ENCODE data around the gene DAP. TPM values are rescaled to one million over a fixed set of nuclear protein-coding genes. Genes with fewer than 3 reads are reported as not detected.

The DAP gene
- total RNA-seq, 1 experiment from 2014 or later, result 114 TPM

DNA sequence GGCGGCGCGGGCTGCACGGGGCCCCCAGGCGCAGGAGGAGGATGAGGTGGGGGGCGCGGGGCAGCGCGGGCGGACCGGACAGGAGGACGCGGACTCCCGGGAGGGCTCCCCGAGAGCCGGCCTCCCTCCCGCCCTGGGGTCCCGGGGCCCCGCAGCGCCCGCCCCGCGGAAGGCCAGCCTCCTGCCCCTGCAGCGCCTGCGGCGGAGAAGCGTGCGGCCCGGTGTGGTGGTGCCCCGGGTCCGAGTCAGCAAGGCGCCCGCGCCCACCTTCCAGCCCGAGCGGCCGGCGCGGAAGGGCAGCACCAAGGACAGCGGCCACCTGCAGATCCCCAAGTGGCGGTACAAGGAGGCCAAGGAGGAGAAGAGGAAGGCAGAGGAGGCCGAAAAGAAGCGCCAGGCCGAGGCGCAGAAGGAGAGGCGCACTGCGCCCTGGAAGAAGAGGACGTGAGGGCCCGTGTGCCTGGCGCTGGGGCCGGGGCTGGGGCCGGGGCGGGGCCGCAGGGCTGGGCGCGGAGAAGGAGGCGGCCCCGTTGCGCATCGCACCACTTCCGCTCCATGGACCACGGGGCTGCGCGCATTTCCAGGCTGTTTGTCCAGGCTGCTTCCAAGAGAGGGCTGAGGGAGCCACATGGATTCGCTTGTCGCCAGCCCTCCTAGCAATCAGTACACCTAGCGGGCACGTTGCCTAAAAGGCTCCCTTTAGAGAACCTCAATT is 111.2 kb downstream of the DAP start:
- no peaks in the 10 kb centered on the region for H3K27me3 Mint-ChIP-seq (ENCODE audit: insufficient read depth, unreplicated experiment)
- no peak for DNase-seq (ENCODE audit: unreplicated experiment)
- TF ChIP-seq, protein P1, sequence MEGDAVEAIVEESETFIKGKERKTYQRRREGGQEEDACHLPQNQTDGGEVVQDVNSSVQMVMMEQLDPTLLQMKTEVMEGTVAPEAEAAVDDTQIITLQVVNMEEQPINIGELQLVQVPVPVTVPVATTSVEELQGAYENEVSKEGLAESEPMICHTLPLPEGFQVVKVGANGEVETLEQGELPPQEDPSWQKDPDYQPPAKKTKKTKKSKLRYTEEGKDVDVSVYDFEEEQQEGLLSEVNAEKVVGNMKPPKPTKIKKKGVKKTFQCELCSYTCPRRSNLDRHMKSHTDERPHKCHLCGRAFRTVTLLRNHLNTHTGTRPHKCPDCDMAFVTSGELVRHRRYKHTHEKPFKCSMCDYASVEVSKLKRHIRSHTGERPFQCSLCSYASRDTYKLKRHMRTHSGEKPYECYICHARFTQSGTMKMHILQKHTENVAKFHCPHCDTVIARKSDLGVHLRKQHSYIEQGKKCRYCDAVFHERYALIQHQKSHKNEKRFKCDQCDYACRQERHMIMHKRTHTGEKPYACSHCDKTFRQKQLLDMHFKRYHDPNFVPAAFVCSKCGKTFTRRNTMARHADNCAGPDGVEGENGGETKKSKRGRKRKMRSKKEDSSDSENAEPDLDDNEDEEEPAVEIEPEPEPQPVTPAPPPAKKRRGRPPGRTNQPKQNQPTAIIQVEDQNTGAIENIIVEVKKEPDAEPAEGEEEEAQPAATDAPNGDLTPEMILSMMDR (IDR thresholded peaks at IDR 0.05; ENCODE audit: unreplicated experiment), result no peak
- H3K9me3 Mint-ChIP-seq (ENCODE audit: unreplicated experiment), result no peaks in the 10 kb centered on the region
- H3K36me3 Mint-ChIP-seq (ENCODE audit: insufficient read depth, unreplicated experiment), result peaks cover 11% of the 10 kb centered on the region
- no peak overlapping the region for H3K4me3 Mint-ChIP-seq (ENCODE audit: unreplicated experiment)
- H3K4me1 Mint-ChIP-seq (ENCODE audit: insufficient read depth, unreplicated experiment), result no peaks in the 10 kb centered on the region
- BruUV-seq (replicated peaks), result no TSS peak
- no peak overlapping the region for H3K27ac Mint-ChIP-seq (ENCODE audit: low read depth, unreplicated experiment)
- POLR2A ChIA-PET, result no interaction called here
- CTCF ChIA-PET, result no interaction called here
- intact Hi-C loops (cut with micrococcal nuclease), result no loop called here

GRCh38 chr5:10648806-10649665 is 112.0 kb downstream of the DAP start:
- Mint-ChIP-seq H3K27ac (ENCODE audit: low read depth, unreplicated experiment) (no peak overlapping the region), H3K27me3 (ENCODE audit: insufficient read depth, unreplicated experiment) (no peaks in the 10 kb centered on the region), H3K9me3 (ENCODE audit: unreplicated experiment) (no peaks in the 10 kb centered on the region), H3K36me3 (ENCODE audit: insufficient read depth, unreplicated experiment) (peaks cover 11% of the 10 kb centered on the region), H3K4me1 (ENCODE audit: insufficient read depth, unreplicated experiment) (no peaks in the 10 kb centered on the region), H3K4me3 (ENCODE audit: unreplicated experiment) (no peak overlapping the region)
- TF ChIP-seq, protein P1 (IDR thresholded peaks at IDR 0.05; ENCODE audit: unreplicated experiment), result no peak
- CTCF ChIA-PET, result interaction anchor here (0.5 kb wide), 1 partner anchor 192 kb away, joined by 3 read pairs; no protein-coding TSS in a partner anchor
- intact Hi-C loops (cut with micrococcal nuclease), result no loop called here
- no TSS peak for BruUV-seq (replicated peaks)
- DNase-seq (ENCODE audit: unreplicated experiment), result no peak
- POLR2A ChIA-PET, result no interaction called here

DNA sequence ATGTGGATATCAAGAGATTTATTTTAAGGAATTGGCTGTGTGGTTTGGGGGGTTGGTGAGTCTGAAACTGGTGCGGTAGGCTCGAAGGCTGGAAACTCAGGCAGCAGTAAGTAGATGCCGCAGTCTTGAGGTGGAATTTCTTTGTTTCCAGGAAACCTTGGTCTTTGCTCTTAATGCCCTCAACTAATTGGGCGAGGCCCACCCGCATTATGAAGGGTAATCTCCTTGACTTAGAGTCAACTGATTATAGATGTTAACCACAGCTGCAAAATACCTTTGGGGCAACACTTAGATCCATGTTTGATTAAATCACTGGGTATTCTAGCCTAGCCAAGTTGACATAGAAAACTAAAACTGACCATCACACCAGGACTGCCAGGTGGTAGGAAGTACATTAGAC is 113.4 kb downstream of the DAP start:
- Mint-ChIP-seq H3K27ac (ENCODE audit: low read depth, unreplicated experiment) (no peak overlapping the region), H3K4me3 (ENCODE audit: unreplicated experiment) (no peak overlapping the region), H3K9me3 (ENCODE audit: unreplicated experiment) (no peaks in the 10 kb centered on the region), H3K36me3 (ENCODE audit: insufficient read depth, unreplicated experiment) (peaks cover 11% of the 10 kb centered on the region), H3K4me1 (ENCODE audit: insufficient read depth, unreplicated experiment) (no peaks in the 10 kb centered on the region), H3K27me3 (ENCODE audit: insufficient read depth, unreplicated experiment) (no peaks in the 10 kb centered on the region)
- BruUV-seq (replicated peaks), result no TSS peak
- no peak for DNase-seq (ENCODE audit: unreplicated experiment)
- CTCF ChIA-PET, result no interaction called here
- POLR2A ChIA-PET, result no interaction called here
- intact Hi-C loops (cut with micrococcal nuclease), result no loop called here
- TF ChIP-seq, protein P1 (IDR thresholded peaks at IDR 0.05; ENCODE audit: unreplicated experiment), result no peak

DNA sequence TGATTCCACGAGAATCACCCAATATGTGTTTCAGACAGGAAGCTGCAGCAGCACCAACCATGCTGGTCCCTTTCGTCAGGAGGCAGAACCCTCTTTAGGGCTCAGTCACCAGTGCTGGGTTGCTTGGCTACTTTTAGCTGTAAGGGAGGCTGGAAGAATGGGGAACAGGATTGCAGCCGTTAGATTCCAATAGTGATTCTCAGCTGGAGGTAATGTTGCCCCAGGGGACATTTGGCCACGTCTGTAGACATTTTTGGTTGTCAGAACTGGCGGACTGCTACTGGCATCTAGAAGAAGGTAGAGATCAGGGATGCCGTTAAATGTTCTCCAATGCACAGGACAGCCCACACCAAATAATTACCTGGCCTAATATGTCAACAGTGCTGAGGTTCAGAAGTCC is 115.4 kb downstream of the DAP start:
- CTCF ChIA-PET, result interaction anchor here (1.0 to 2.2 kb wide), 2 partner anchors 18 to 20 kb away, joined by 3 to 8 read pairs; no protein-coding TSS in a partner anchor
- no TSS peak for BruUV-seq (replicated peaks)
- intact Hi-C loops (cut with micrococcal nuclease), result no loop called here

More for the DNA sequence above, 115.4 kb downstream of the DAP start:
- POLR2A ChIA-PET, result no interaction called here
- Mint-ChIP-seq H3K36me3 (ENCODE audit: insufficient read depth, unreplicated experiment) (peaks cover 5% of the 10 kb centered on the region), H3K9me3 (ENCODE audit: unreplicated experiment) (no peaks in the 10 kb centered on the region), H3K4me1 (ENCODE audit: insufficient read depth, unreplicated experiment) (no peaks in the 10 kb centered on the region), H3K27me3 (ENCODE audit: insufficient read depth, unreplicated experiment) (no peaks in the 10 kb centered on the region), H3K27ac (ENCODE audit: low read depth, unreplicated experiment) (no peak overlapping the region), H3K4me3 (ENCODE audit: unreplicated experiment) (no peak overlapping the region)
- no peak for DNase-seq (ENCODE audit: unreplicated experiment)
- TF ChIP-seq, protein P1 (IDR thresholded peaks at IDR 0.05; ENCODE audit: unreplicated experiment), result no peak
